Limb (tissue), 2 donors: ENCODE results near the gene PLCXD3.
"Not testable (repeated sequence)": the region's sequence is repeated elsewhere in the genome, so short reads cannot be mapped to it uniquely, and the experiment has no call there.

Source experiments
- DNase-seq, 2 donors: peaks; one replicate each; pipeline ENCODE4 v3.0.0-alpha.2; 2016; ENCODE audit errors: extremely low spot score in 2 of 2

PLCXD3 gene

GRCh38 chr5:41493490-41494126, 16.8 kb downstream of the PLCXD3 start:
- DNase-seq: not testable (repeated sequence)

- no peak for DNase-seq
Observed at GRCh38 chr5:41485533-41485932, 24.9 kb downstream of the PLCXD3 start.

GRCh38 chr5:41482715-41483114, 27.7 kb downstream of the PLCXD3 start:
- no peak for DNase-seq

DNA sequence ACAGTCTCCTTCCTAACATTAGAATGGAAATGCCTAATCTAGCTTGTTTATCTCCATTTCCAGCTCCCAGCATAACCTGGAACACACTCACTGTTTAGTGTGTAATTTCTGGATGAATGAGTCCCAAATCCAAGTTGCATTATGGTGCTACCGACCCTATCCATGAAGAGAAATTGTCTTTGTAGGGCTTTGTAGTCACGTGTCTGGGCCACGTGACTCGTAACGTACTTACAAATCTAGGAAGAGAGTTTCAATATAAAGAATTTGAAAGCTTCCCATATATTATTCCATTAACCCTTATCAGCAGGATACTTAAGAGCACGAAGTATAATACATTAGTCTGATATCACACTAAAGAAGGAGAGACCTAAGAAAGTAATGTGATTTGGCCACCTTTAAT, 28.2 kb downstream of the PLCXD3 start:
- no peak for DNase-seq

DNA sequence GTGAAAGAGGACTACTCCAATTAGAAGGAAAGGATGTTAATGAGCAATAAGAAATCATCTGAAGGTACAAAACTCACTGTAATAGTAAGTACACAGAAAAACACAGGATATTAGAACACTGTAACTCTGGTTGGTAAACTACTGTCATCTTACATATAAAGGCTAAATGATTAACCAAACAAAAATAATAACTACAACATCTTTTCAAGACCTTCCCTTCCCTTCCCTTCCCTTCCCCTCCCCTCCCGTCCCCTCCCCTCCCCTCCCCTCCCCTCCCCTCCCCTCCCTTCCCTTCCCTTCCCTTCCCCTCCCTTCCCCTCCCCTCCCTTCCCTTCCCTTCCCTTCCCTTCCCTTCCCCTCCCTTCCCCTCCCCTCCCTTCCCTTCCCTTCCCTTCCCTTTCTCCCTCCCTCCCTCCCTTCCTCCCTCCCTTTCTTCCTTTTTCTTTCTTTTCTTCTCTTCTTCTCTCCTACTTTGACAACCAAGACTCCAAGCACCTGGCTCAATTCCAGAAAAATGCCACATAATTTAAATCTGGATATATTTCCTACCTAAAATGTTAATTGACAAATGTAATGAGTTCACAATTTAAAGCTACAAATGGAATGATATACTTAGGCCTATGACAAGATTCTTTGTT, 38.7 kb downstream of the PLCXD3 start:
- DNase-seq: not testable (repeated sequence)

GRCh38 chr5:41465493-41466171, 44.8 kb downstream of the PLCXD3 start:
- DNase-seq: no peak

- no peak for DNase-seq
Observed at GRCh38 chr5:41459557-41459956, 50.8 kb downstream of the PLCXD3 start.

GRCh38 chr5:41457094-41457493, 53.3 kb downstream of the PLCXD3 start:
- DNase-seq: no peak

GRCh38 chr5:41452506-41452905, 57.9 kb downstream of the PLCXD3 start:
- DNase-seq: no peak

DNA sequence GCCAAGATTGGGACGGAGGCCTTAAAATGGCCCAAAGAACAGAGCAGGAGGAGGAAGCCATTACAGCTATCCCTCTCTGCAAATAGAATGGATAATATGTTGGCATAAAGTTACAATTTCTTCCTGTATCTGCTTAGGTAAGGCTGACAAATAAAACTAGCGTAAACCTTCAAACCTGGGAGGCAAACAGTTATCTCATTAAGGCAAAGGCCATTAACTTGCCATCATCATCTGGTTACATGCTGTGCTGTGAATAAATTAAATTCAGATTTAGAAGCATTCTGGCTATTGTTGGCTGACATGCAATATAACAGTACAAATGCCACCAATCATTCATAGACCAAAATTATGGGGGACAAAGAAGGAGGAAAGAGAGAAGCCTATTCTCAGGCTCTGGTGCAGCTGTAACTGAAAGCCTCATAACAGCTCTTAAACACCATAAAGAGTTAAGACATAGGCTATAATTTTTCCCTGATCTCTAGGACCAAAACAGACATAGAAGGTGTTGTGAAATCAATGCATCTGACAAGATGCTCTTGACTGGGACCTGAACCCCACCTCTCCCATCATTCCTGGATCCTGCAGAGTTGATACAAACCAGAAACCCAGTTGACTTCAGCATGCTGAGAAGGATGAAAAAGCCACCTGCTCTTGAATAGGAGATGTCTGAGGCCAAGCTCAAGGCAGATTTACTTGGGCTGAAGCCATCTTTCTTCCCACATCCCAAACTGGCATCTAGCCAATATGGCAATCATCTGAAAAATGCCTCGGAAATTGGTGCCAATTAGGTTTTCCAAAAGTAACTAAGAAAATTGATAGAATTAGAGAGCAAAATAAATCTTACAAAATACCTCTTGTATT, 62.5 kb downstream of the PLCXD3 start:
- DNase-seq: no peak

GRCh38 chr5:41445937-41446563, 64.4 kb downstream of the PLCXD3 start:
- no peak for DNase-seq

DNA sequence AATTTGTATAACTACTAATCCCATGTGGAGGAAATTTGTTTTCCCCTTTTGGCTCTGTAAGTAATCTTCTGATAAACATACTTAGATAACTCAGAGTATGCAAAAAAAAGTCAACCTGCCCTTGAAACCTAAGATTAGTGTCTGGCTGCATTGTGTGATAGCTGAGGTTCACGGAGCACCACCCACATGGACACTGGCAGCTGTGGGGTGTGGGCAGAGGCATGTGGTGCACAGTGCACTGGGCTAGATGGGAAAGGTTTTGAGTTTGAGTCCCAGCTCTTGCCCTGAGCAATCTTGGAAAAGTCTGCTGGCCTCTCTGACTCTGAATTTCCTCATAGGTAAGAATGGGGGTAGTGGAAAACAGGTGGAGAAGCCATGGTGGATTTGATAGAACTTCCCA, 75.1 kb downstream of the PLCXD3 start:
- no peak for DNase-seq

DNA sequence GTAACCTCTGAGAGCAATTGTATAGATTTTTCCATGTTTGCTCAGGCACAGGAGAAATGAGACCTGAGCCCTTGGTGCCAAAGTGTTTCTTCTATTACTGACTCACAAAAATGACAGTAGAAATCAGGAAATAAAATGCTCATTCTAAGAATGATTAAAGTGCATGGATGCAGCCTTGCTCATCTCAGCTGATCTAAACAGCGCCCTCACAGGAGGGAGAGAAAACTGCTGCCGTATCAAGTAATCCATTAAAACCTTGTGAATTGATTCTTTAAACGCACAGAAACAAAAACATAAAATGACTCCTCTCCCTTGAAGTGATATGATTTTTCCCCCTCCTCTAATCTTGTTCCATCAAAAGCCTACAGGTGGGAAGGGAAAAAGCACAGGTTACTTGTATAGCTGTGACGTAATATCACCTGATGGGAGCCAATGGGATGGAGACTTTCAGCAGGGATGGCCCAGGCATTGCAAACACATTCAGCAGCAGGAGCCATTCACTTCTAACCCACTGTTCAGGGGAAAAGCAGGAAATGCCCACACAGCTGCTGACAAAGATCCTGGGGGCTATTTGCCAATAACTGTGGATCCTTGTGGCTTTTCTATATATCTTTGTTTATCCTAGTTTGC, 76.7 kb downstream of the PLCXD3 start:
- no peak for DNase-seq

DNA sequence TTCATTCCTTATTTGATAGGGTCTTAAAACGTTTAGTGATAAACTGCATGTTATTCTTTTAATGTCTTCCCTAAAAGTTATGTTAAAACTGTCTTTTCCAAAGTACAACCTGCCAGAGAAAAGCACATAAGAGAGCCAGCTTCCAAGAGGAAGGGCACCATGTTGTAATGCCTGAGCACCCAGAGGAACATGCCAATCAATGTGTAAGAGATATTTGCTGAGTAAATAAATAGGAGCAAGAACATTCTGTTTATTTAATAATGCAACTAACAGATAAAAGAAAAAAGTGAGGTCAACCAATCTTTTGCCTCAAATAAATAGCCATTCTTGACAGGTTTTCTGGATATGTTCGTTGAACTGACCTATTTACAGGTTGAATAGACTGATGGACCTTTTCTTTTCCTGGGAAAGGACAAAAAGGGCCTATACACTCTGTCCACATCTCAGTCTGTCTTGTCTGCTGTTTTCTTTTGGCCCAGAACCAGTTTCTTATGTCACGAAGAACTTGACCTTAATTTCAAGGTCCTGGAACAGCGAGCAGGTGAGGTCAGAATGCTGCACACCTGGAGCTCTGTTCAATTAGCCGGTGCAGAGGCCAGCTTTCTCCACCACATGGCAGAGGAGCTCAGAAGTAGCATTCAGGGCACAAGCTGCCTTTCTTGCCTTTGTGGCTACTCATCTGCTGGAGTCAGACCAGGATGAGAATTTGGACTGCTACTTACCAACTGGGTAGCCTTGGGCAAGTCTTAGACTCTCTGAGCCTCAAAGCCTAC, 77.7 kb downstream of the PLCXD3 start:
- no peak for DNase-seq

DNA sequence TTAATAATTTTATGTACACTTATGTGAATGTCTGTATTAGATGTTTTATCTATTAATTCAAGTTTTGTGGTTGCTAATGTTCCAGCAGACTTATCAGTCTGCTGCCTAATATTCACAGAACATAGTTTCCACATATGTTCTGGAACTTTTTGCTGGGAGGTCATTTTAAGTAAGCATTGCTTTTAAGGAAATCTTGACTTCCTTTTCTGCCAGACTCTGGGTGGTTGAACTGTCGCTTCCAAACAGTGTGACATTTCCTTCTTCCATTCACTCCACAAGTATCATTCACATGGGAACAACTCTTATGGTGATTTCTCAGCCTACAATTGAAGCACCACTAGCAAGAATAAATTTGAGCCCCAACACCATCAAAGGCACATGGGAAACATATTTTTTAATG, 82.9 kb downstream of the PLCXD3 start:
- DNase-seq: no peak

GRCh38 chr5:41425736-41426135, 84.7 kb downstream of the PLCXD3 start:
- DNase-seq: no peak

DNA sequence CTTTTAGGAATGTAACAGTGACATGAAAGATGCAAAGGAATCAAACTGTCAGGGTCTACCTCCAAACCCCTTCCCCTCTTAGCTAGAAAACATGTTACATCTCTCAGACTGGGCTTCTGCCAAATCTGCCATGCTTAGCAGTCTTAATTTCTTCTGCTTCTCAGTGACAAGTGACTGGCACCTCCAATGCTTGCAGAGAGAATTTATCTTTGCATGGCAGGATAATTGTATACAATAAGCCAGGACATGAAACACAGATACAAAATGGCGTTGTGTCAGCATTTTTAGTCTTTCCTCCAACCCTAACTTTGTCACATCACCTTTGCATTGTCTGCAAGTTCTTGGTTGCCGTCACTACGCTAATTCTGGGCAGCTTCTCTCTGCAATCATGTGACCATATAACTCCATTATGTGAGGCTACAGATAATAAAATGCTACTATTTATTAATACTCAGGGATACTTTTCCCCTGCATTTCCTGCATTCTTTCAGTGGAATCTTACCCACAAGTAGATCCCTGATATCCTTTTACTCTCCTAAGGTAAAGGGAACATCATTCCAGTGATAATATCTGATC, 89.8 kb downstream of the PLCXD3 start:
- no peak for DNase-seq

GRCh38 chr5:41418220-41419031, 92.0 kb downstream of the PLCXD3 start:
- DNase-seq: no peak

- no peak for DNase-seq
Observed at GRCh38 chr5:41416336-41416735, 94.1 kb downstream of the PLCXD3 start.
